HG03439 (cell line): ENCODE results near the gene FYB1.
"Not testable (repeated sequence)": the region's sequence is repeated elsewhere in the genome, so short reads cannot be mapped to it uniquely, and the experiment has no call there.

Experiments
- ATAC-seq: cut with Tn5 transposase; IDR thresholded peaks from one replicate; pipeline ENCODE4 v1.9.1; 2021; ENCODE audit warnings: mild to moderate bottlenecking, moderate library complexity; ENCODE audit not compliant: unreplicated experiment

FYB1 gene

DNA sequence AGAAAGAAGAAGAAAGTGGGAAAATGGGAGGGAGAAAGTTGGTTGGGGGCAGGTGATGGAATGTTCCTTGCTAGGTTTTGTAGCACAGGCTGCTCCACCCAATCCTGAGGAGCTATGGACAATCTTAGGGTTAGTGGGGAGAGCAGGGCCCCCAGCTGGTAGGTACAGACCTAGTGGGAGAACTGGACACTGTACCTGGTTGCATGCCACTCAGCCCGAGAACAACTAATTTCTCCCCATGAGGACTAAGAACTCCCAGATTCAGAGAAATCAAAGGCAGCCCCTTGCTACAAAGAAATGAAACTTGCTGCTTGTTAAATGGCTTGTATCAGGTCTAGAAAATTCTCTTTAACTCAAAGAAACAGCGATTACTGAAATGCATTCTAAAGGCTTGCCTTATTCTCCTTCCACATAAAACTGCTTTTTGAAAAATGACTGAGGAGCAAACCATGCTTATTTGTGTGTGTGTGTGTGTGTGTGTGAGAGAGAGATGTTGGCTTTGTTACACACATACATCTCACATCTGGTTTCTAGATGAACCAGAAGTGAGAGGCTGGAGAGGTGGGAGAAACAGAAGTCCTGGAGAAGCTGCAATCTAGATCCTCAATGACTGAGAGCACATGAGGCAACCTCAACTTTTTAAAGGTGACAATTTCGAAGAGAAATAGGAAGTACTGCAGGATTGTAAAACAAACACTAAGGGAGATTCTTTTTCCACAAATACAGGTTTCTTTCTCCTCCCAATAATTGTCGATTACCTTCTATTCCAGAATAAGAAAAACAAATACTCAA, 28.9 kb downstream of the FYB1 start:
- no peak for ATAC-seq

DNA sequence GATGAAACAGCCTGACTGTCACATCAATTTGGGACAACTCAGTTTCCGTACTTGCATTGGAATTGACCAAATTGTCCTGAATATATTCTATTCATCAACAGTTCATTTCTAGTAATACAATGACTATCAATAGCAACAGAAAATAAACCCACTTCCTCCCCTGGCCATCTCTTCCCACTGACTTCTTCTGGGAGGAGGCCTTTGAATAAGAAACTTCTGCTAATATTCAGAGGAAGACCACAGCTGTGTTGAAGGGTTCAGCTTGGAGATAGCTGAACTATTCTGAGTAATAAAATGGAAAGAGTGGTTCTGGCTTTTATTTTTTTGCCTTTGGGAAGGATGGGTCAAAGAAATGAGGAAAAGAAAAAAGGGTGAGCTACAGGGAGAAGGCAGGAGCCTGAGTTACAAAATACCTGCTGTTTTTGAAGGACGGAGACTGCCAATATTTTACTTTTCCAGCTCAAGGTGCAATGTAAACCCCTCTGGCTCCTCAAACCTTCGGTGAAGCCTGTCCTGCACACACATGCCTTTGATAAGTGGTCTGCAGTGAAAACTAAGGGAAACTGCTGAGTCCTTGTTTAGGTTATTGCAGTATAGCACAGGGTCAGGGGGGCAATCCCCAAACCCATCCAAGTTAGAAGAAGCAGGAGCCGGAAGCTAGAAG, 29.9 kb downstream of the FYB1 start:
- no peak for ATAC-seq

DNA sequence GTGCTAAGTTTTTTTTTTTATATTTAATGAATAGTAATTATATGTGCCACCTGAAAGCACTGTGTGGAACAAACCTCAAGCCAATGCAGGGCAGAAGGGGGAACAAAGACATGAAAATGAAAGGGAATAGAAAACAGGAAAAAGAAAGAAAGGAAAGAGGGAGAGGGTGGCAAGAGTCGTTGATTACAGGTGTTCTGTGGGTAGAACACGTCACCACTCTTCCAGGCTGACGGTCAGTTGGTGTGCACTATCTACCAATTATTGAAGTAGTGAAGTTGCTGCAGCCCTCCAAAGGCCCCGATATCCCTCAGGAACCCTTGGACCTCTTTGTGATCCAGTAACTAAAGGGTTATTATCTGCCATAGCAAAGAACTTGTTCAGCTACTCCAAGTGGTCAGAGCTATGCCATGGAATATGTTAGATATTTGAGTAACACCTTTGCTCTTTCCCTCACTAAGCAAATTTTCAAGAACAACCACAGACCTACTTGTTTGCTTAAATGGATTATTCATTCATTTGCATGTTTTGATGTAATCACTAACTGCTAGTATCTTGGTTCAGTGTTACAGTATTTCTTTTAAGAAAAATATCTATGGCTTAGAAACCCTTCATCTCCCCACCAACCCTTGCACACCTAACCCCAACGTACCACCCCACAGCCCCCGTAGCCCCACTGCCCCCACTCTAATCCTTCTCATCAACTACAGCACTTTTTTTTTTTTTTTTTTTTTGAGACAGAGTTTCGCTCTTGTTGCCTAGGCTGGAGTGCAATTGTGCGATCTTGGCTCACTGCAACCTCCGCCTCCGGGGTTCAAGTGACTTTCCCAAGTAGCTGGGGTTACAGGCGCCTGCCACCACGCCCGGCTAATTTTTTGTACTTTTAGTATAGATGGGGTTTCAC, 31.3 kb downstream of the FYB1 start:
- no peak for ATAC-seq

DNA sequence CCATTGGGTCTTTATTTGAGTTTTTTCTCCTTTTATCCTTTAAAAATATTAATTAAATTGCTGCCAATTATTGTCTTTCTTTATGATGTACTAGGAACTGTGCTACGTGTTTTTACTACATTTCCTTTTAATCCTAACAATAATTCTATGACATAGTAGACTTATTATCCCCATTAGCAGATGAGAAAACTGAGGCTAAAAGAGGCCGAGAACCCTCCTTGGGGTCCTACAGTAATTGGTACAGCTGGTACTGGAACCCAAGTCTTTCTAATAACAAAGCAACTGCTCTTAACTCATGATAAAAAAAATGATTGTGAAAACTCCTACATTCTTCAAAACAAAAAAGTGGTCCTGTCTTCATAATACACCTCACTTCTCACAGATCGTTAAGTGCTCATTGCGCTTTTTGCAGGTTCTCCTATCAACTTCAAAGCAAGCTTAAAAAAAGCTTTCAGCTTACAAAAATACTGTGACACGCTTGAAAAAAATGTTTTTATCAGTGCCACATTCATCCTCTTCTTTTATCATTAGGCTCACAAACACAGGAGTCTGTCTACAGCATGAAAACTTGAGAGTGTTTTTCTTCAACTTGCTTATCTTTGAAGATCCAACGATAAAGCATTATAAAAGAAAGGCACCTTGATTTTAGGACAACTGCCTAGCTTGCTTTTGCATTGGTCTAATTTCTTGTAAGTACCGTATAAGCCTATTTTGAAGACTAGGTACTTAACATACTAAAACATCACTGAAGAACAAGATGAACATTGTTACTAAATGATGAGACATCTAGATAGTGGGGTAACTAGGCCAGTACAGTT, 32.4 kb downstream of the FYB1 start:
- ATAC-seq: no peak

- no peak for ATAC-seq
These were observed 33.1 kb downstream of the FYB1 start for GRCh38 chr5:39186289-39186688.

DNA sequence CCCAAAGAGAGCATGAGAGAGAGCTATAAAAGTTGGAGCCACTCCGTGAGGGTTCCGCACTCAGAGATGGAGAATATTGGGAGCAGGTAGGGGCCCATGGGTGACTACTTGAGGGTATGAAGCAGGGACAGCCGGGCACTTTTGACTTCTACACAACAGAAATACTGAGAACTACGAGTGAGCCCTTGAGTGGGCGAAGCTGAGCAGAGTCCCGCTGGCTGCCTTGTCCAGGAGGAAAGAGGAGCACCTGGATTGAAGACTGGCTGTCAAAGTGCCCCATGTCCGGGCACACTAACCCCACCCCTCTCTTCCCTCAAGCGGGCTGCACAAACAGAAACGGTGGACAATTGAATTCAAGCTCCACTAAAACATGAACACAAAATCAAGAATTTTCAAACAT, 33.6 kb downstream of the FYB1 start:
- ATAC-seq: no peak

- ATAC-seq: not testable (repeated sequence)
These were observed 39.8 kb downstream of the FYB1 start for GRCh38 chr5:39179561-39179960.

DNA sequence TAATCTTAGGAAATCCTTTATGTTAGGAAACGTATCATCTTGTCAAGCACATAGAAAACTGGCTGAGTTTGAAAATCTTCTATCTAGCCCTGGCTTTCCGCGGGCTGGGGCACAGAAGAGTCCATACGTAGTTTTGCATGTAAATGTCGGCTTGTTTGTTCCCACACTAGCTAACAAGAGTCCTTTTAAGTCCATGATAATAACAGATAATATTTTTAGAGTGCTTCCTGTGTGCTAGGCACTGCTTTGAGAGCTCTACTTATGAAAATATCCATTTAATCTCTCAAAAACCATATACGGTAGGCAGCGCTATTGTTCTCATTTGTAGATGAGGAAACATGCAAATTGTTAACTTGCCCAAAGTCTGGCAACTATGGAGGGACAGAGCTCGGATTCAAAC, 40.5 kb downstream of the FYB1 start:
- ATAC-seq: no peak

DNA sequence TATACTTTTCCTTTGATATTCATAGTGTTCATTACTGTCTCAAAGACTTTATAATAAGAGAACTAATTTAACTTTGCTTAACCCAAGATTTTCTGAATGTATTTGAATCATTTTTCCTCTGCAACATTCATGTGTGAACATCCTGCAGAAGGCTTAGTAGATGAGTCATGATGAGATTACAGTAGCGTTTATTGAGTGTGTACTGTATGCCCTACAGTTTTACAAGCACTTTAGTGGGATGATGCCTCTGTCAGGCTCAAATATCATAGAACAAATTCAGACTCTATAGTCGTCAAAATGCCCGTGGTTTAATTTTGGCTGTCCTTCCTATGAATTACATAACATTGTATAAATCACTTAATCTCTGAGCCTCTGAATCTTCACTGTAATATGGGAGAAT, 41.2 kb downstream of the FYB1 start:
- ATAC-seq: no peak

DNA sequence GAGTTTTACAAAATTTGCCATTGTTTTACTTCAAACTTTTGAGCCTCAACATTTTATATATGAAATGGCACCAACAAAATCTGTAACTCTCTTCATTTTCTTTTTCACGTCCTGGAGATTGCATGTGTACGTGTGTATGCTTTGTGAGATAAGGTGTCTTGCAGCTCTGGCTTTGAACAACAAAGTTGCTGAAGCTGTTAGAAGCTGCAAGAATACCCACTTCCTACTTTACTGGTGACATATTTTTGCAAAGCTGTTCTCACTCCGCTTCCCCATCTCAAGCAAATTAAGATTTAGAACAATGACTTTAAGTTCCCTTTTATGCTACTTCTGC, 41.8 kb downstream of the FYB1 start:
- no peak for ATAC-seq

DNA sequence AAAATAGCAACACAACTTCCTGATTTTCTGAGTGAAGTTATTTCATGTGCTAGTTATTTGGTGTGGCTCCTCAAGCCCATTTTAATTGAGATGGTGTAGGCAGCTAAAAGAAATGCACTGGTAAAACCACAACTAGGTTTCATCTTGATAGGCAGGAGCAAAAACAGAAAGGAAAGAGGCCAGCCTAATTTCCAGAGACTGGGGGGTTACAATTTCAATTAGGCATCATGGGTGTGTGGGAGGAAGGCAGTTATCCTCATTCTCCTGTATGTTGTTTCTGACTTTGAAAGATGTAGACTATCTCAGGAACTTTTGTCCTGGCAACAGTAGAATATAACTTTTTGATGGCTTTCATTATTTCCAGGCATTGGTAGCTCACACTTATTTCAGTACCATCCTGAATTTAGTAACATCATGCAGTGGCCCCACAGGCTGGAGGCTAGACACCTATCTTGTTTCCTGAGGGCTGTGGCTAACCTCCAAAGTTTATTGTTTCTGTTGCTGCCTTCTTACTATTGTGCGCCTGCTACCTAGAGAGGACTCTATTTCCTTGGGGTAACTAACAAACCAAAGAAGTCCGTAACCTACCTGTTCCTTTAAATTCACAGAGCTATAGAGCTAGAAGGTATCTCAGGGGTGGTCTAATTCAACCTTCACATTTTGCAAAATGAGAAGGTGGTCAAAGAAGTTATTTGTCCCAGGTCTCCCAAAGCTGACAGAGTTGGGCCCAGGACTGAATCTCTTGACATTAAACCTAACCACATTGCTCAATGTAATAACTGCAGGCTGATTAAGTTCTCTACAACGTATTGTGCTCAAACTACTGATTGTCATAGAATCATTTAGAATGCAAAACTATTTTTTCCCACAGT, 42.4 kb downstream of the FYB1 start:
- ATAC-seq: no peak

DNA sequence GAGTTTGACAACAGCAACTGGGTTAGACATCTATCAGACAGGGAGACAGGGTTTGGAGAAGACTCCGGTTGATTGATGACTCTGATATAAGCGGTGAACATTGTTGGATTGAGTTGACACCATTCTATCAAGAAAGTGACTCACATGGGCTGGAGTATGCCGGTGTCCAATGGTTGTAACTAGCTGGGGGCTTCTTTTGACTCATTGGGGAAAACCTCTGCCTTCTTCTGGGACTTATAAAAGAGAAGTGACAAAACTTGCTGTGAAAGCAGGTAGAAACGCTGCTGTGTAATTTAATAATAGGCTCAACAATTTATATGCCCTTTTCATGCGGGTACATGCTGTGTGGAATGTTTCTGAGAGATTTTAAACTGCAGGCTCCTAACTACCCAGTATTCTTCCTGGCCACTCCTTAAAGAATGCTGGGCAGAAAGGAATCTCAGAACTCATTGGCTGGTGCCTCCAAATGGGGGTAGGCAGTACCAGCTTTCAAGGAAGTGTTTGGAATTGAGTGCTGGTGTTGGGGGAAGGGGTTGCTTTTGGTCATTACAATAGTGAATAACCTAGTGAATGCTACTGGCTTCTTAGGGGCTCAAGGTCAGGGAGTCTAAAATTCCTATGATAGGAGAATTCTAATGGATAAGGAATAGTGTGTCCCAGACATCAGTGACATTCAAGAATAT, 43.9 kb downstream of the FYB1 start:
- no peak for ATAC-seq

DNA sequence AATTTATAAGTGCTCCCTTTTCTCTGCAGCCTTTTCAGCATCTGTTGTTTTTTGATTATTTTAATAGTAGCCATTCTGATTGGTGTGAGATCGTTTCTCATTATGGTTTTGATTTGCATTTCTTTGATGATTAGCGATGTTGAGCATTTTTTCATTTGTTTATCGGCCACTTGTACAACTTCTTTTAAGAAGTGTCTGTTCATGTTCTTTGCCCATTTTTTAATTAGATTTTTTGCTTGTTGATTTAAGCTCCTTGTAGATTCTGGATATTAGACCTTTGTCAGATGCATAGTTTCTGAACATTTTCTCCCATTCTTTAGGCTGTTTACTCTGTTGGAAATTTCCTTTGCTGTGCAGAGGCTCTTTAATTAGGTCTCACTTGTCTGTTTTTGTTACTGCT, 46.3 kb downstream of the FYB1 start:
- no peak for ATAC-seq

DNA sequence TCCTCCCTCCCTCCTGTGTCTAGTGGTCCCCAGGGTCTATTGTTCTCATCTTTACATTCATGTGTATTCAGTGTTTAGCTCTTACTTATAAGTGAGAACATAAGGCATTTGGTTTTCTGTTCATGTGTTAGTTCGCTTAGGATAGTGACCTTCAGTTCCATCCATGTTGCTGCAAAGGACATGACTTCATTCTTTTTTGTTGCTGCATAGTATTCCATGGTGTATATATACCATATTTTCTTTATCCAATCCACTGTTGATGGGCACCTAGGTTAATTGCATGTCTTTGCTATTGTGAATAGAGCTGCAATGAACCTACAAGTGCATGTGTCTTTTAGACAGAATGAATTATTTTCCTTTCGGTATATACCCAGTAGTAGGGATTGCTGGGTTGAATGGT, 46.8 kb downstream of the FYB1 start:
- ATAC-seq: no peak

DNA sequence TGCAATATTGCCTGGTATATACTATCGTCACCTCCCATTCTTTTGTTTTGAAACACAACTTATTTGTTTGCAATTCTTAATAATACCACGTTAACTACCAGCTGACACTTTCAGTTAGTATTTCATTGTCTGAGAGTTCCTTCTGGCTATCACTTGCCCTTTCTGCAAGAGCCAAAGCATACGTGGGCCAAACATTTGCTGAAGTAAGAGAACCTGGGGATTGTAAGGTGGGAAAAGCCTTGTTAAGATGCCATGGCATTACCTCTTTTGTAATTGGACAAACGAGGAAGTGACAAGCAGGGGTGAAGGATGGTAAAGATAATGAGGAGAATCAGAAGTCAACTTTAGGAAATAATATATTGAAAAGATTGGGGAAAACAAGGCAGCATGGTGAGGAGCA, 47.7 kb downstream of the FYB1 start:
- ATAC-seq: no peak

DNA sequence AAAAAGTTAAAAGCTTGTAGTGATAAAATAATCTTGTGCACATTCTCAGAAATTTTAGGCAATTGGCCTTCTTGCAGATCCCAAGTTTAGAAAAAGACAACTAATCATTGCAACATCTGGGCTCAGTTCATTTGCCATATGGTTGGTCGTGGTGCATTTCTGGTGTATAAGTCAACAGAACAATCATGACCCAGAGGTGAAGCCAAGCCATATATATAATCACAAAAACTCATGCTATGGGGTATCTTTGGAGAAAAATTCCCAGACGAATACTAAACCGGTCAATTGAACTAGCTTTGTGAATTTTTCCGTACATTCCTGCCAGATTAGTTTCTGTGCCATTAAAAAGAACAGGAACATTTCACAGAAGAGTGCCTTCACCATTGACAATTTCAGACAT, 50.3 kb downstream of the FYB1 start:
- no peak for ATAC-seq

- no peak for ATAC-seq
These were observed 51.4 kb downstream of the FYB1 start for GRCh38 chr5:39167972-39168342.

DNA sequence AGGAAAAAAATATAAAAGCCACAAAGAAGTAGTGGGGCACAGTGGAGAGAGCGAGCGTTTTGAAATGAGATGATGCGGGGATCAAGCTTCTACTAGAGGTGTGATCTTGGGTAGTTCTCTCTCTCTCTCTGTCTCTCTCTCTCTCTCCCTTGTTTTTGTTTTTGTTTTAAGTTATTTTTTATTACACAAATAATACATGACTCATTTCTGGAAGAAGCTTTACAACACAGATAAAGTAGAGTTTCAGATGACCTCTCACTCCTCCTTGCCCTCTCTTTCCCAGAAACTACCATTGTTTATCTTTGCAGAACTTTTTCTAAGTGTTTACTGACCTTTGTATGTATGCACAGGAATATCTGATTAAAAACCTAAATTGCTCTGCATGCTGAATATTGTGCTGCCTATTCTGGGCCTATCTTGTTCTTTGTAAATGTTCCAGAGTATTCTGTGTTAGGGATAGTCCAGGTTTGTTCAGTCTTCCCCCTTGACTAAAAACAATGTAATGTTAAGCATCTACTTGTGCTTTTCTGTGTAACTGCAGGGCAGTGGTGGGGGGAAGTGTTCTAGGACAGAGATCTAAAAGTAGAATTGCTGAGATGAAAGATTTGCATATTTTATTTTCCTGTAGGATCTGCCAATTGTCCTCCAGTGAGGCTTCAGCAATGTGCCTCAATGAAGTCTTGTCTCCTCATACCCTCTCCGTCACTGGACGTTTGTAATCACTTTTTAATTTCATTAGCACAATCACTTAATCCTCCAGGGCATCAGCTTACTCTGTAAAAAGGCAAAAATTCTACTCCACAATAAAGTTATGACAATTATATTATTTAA, 52.0 kb downstream of the FYB1 start:
- ATAC-seq: no peak
